IMR-90 (cell line): ENCODE data around the gene NR6A1. TPM values are rescaled to one million over a fixed set of nuclear protein-coding genes. Genes with fewer than 3 reads are reported as not detected.

Experiments used
- ATAC-seq: fragments of 200-7000 bp; cut with Tn5 transposase; 2 replicates; pipeline ENCODE4 v1.9.1; 2020; ENCODE audit warnings: low read depth, mild to moderate bottlenecking, moderate library complexity
- BruUV-seq: library from RNA; stranded (reverse); fragments of 400-500 nt; replicated peaks from 2 replicates; lab custom pipeline; 2021; lab: Mats Ljungman, UMichigan
- CTCF ChIA-PET: fragments of 300-600 bp; formaldehyde crosslinking; extraction: SDS; loops from one replicate; lab custom pipeline; 2021; ENCODE audit warnings: antibody characterized with exemption; lab: Yijun Ruan, JAX
- POLR2A ChIA-PET: fragments of 300-600 bp; sonication (Branson Sonifier 250); formaldehyde crosslinking; loops from one replicate; lab custom pipeline; 2022; ENCODE audit warnings: antibody characterized with exemption; ENCODE audit not compliant: unreplicated experiment; lab: Charles Lee
- DNase-seq: peaks from one replicate; pipeline ENCODE4 v3.0.0; 2013
- H2AFZ ChIP-seq: replicated peaks from 2 replicates; pipeline ENCODE3; 2013; ENCODE audit warnings: low read length, mild to moderate bottlenecking; ENCODE audit not compliant: poor library complexity
- H2AK5ac ChIP-seq: 2 replicates; pipeline ENCODE4 v1.6.1; 2013; ENCODE audit warnings: low read depth, low read length, inconsistent platforms
- H2AK9ac ChIP-seq: replicated peaks from 2 replicates; pipeline ENCODE3; 2013; ENCODE audit warnings: mild to moderate bottlenecking, low read depth, low read length, moderate library complexity; ENCODE audit not compliant: poor library complexity
- H2BK120ac ChIP-seq: 2 replicates; pipeline ENCODE4 v1.6.1; 2013; ENCODE audit warnings: low read depth, low read length, inconsistent platforms
- H2BK15ac ChIP-seq: 3 replicates; pipeline ENCODE4 v1.6.1; 2013; ENCODE audit warnings: low read depth, low read length, inconsistent platforms
- H2BK20ac ChIP-seq: 2 replicates; pipeline ENCODE4 v1.6.1; 2013; ENCODE audit warnings: low read depth, mild to moderate bottlenecking, inconsistent platforms, low read length, moderate library complexity
- H2BK5ac ChIP-seq: 2 replicates; pipeline ENCODE4 v1.6.1; 2013; ENCODE audit warnings: mild to moderate bottlenecking, low read depth, low read length, inconsistent platforms; ENCODE audit not compliant: poor library complexity, severe bottlenecking
- H3K14ac ChIP-seq: replicated peaks from 2 replicates; pipeline ENCODE4 v1.6.1; 2013; ENCODE audit warnings: low read depth, low read length, inconsistent platforms
- H3K18ac ChIP-seq: 2 replicates; pipeline ENCODE4 v1.6.1; 2013; ENCODE audit warnings: low read depth, low read length, control low read depth
- H3K23ac ChIP-seq: 2 replicates; pipeline ENCODE4 v1.6.1; 2013; ENCODE audit warnings: low read depth, low read length, inconsistent platforms
- H3K27ac ChIP-seq: 2 replicates; pipeline ENCODE4 v1.5.1; 2013; ENCODE audit warnings: mild to moderate bottlenecking, control low read depth, low read length; ENCODE audit not compliant: insufficient read depth
- H3K27me3 ChIP-seq: 2 replicates; pipeline ENCODE4 v1.6.1; 2013; ENCODE audit warnings: low read length; ENCODE audit not compliant: control insufficient read depth, insufficient read depth
- H3K36me3 ChIP-seq: 2 replicates; pipeline ENCODE4 v1.6.1; 2013; ENCODE audit warnings: low read length, mixed read lengths; ENCODE audit not compliant: control insufficient read depth, insufficient read depth
- H3K4ac ChIP-seq: 2 replicates; pipeline ENCODE4 v1.6.1; 2013; ENCODE audit warnings: low read depth, low read length, inconsistent platforms
- H3K4me1 ChIP-seq: 2 replicates; pipeline ENCODE4 v1.6.1; 2013; ENCODE audit warnings: low read length, mixed read lengths; ENCODE audit not compliant: control insufficient read depth, insufficient read depth
- H3K4me2 ChIP-seq: 2 replicates; pipeline ENCODE4 v1.6.1; 2013; ENCODE audit warnings: low read depth, mild to moderate bottlenecking, control low read depth, low read length, moderate library complexity
- H3K4me3 ChIP-seq: 2 replicates; pipeline ENCODE4 v1.5.1; 2013; ENCODE audit warnings: low read depth, mild to moderate bottlenecking, control low read depth, low read length, moderate library complexity; ENCODE audit not compliant: insufficient read depth
- H3K56ac ChIP-seq: 2 replicates; pipeline ENCODE4 v1.6.1; 2013; ENCODE audit warnings: low read length, inconsistent platforms; ENCODE audit not compliant: insufficient read depth; ENCODE audit errors: extremely low read depth
- H3K79me1 ChIP-seq, 2 experiments: 2 replicates each; pipeline ENCODE4 v1.6.1; 2013; ENCODE audit warnings: low read length in 2 of 2, inconsistent platforms in 1 of 2, low read depth in 1 of 2
- H3K9ac ChIP-seq: 2 replicates; pipeline ENCODE4 v1.6.1; 2013; ENCODE audit warnings: low read depth, low read length, control low read depth
- H3K9me1 ChIP-seq: 2 replicates; pipeline ENCODE4 v1.6.1; 2013; ENCODE audit warnings: low read length, inconsistent platforms; ENCODE audit not compliant: insufficient read depth
- H3K9me3 ChIP-seq: 2 replicates; pipeline ENCODE4 v1.6.1; 2013; ENCODE audit warnings: low read length; ENCODE audit not compliant: control insufficient read depth, insufficient read depth
- H4K20me1 ChIP-seq: 2 replicates; pipeline ENCODE4 v1.6.1; 2013; ENCODE audit warnings: low read length, inconsistent platforms; ENCODE audit not compliant: insufficient read depth
- H4K5ac ChIP-seq: 2 replicates; pipeline ENCODE4 v1.6.1; 2013; ENCODE audit warnings: mild to moderate bottlenecking, low read depth, low read length, control low read depth
- H4K8ac ChIP-seq, 2 experiments: 2 replicates each; pipeline ENCODE4 v1.6.1; 2013; ENCODE audit warnings: low read depth in 2 of 2, low read length in 2 of 2, control low read depth in 1 of 2, inconsistent platforms in 1 of 2
- H4K91ac ChIP-seq: 2 replicates; pipeline ENCODE4 v1.6.1; 2013; ENCODE audit warnings: low read depth, low read length, inconsistent platforms; ENCODE audit not compliant: insufficient read depth
- MAFK ChIP-seq: IDR thresholded peaks from 2 replicates; pipeline ENCODE4 v1.6.1; 2012; ENCODE audit warnings: low read depth, low read length, improper control_type of control experiment
- SMC3 ChIP-seq: fragments of 150-350 bp; IDR thresholded peaks from 2 replicates; pipeline ENCODE4 v1.6.1; 2016; ENCODE audit warnings: low read depth, mild to moderate bottlenecking, antibody characterized with exemption, low read length, moderate library complexity
- WGBS, 2 experiments: methylation state at CpG; one replicate each; pipeline versions ENCODE4 v1.1.5 to v1.1.7; 2013; ENCODE audit warnings: missing lambda C conversion rate in 2 of 2; ENCODE audit not compliant: insufficient read length in 1 of 2; ENCODE audit errors: extremely low coverage in 2 of 2; 5-methylcytosine and 5-hydroxymethylcytosine counted together
- dilution Hi-C: fragments of 300-500 bp; cut with HindIII; formaldehyde crosslinking; loops from one replicate; pipeline ENCODE4 v1.14.3; 2018; ENCODE audit warnings: low sequenced_read_pairs; ENCODE audit not compliant: unreplicated experiment
- in situ Hi-C: fragments of 300-500 bp; cut with MboI; formaldehyde crosslinking; loops from 3 replicates; pipeline ENCODE4 v1.14.3; 2019; ENCODE audit warnings: low sequenced_read_pairs, inconsistent platforms, mixed read lengths
- intact Hi-C: fragments of 100-400 bp; cut with micrococcal nuclease; formaldehyde crosslinking; loops from 2 replicates; pipeline ENCODE4 v1.10.0; 2022
- polyA plus RNA-seq, 3 experiments: library from polyadenylated mRNA; depleted of rRNA; stranded (reverse); fragments of >200 nt; gene quantifications; 2 replicates each; pipeline ENCODE4 v1.2.3, GENCODE V29; 2012; ENCODE audit warnings: low replicate concordance in 1 of 3
- total RNA-seq: library from RNA; depleted of rRNA; stranded (reverse); fragments of >200 nt; gene quantifications from 2 replicates; pipeline ENCODE4 v1.2.3, GENCODE V29; 2012

Gene NR6A1
- total and polyA plus RNA-seq, 2 of the 4 experiments (the other 2 are of a cell fraction): 0.14 to 0.36 TPM

GRCh38 chr9:124479947-124480620 is 291.0 kb downstream of the NR6A1 start:
- Histone ChIP-seq H3K14ac (no peak overlapping the region), H4K91ac (no peak overlapping the region), H2AFZ (no peak overlapping the region), H3K9me1 (0 out of 2 replicates have a peak, but pooled peaks cover 3% of the 10 kb centered on the region), H3K27me3 (peaks cover 74% of the 10 kb centered on the region), H3K4ac (no peak overlapping the region), H3K23ac (no peak overlapping the region; the same call in 1 of the 2 replicates), H2BK5ac (no peak overlapping the region), H3K9ac (no peak overlapping the region), H3K27ac (no peak overlapping the region), H3K4me3 (no peak overlapping the region), H3K18ac (no peak overlapping the region), H3K4me1 (no peaks in the 10 kb centered on the region), H2BK120ac (no peak overlapping the region), H4K5ac (no peak overlapping the region), H3K4me2 (no peak overlapping the region), H2AK9ac (no peak overlapping the region), H4K20me1 (no peaks in the 10 kb centered on the region), H3K9me3 (no peaks in the 10 kb centered on the region), H3K56ac (no peak overlapping the region), H2AK5ac (no peak overlapping the region), H2BK15ac (no peak overlapping the region), H3K79me1 (no peaks in the 10 kb centered on the region), H3K36me3 (no peaks in the 10 kb centered on the region), H4K8ac (no peak overlapping the region), H2BK20ac (no peak overlapping the region)
- dilution Hi-C loops: no loop called here
- 60% methylated on average over 5 of the region's 6 CpGs; no CpG with 5 or more reads in 1 of the 2 experiments for WGBS, 2 experiments
- CTCF ChIA-PET: no interaction called here
- TF ChIP-seq SMC3 (no peak), MAFK (no peak)
- POLR2A ChIA-PET: no interaction called here
- in situ Hi-C loops: no loop called here
- intact Hi-C loops: no loop called here
- no peak for ATAC-seq
- BruUV-seq: no TSS peak
- DNase-seq: no peak
